GM18511 (cell line): ENCODE results near the gene PRDX5.

Experiments
- ATAC-seq: cut with Tn5 transposase; IDR thresholded peaks from one replicate; pipeline ENCODE4 v1.9.1; 2021; ENCODE audit warnings: mild to moderate bottlenecking, moderate library complexity; ENCODE audit not compliant: unreplicated experiment

PRDX5 gene

GRCh38 chr11:64289002-64289564 is 28.8 kb upstream of the PRDX5 start:
- ATAC-seq, result no peak

DNA sequence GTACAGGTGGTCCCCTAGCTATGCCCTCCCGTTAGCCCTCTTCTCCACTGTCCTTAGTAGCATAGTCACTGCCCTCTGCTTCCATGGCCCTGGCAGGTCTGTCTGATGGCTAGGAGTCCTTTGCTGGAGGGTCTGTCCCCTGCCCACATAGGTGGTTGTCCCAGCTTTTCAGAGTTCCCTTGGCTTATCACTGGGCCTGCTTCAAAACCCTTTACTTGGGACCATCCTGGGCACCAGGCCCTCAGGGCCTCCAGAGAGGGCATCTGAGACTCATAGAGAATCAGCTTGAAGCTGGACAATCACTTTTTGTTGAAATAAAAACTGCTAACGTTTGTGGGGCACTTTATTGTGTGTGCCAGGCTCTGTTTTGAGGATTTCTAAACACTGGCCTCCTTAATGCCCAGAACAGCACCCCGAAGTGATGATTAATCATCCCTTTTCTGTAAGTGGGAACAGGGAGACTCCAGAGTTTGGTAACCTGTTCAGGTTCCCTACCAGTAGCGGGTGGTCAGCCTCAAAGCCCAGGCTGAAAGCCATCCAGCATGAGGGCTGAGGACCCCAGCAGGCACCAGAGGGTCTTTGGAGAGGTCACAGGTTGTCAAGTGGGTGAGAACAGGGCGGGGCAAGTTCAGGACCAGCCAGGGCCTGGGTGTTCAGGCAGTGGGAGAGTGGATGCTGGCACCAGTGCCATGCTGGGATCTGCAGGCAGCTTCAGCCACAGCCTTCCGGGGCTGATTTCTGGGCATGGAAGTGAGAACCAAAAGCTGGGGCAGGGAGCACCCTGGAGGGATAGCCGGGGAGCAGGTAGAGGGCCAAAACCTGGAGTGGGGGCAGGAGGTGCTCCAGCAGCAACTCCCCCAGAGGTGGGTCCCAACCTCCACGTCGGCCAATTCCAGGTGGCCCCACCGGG is 27.3 kb upstream of the PRDX5 start:
- no peak for ATAC-seq

DNA sequence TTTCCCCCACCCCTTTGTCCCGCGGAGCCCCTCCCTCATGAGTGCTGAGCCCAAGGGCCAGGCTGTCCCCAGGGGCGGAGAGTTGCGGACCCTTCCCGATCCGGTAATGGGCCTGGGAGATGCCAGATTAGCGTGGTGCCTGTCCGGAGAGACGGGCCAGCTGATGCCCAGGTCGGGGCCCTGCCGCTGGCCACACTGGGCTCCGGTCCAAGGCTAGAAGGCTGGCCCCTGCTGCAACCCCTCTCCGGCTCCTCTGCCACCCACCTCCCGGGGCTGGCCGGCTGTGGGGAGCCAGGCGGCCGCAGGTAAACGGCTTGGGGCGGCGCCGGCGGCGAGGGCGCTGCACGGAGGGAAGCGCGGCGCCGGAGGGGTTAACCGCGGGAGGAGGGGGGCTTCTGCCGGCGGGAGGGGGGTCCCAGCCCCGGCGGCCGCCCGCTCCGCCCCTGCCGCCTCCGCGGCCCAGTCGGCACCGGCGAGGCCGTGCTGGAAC is 26.6 kb upstream of the PRDX5 start, which contains the start of gene KCNK4:
Gene KCNK4 (plus strand): TSS at position 41 of the 490 bp plus-strand sequence. CDS start 1,717 bp downstream, outside the sequence.
- ATAC-seq, result no peak

GRCh38 chr11:64291752-64292459 is 26.0 kb upstream of the PRDX5 start:
- ATAC-seq, result no peak

DNA sequence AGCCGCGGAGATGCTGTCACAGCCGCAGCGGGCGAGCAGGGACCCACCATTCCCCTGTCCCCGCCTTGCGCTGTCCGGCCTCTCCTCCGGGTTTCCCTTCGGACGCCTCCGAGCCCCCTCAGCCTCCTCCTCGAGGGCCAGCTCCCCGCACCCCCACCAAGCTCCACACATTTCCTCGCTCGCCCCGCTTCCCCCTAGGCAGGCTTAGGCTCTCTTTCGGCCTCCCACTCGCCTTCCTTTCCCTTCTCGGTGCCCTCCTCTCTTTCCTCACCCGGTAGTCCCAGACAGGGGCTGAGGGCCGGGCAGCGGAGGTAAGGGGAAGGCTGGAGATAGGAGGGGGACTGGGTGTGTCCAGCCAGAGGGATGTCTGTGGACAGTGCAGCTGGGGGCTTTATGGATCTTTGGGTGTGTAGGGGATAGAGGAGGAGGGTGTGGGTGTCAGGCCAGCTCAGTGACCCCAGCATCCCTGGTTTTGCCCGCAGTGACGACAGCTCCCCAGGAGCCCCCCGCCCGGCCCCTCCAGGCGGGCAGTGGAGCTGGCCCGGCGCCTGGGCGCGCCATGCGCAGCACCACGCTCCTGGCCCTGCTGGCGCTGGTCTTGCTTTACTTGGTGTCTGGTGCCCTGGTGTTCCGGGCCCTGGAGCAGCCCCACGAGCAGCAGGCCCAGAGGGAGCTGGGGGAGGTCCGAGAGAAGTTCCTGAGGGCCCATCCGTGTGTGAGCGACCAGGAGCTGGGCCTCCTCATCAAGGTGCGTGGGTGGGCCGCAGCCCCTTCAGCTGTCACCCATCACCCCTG is 25.3 kb upstream of the PRDX5 start:
- ATAC-seq, result no peak

DNA sequence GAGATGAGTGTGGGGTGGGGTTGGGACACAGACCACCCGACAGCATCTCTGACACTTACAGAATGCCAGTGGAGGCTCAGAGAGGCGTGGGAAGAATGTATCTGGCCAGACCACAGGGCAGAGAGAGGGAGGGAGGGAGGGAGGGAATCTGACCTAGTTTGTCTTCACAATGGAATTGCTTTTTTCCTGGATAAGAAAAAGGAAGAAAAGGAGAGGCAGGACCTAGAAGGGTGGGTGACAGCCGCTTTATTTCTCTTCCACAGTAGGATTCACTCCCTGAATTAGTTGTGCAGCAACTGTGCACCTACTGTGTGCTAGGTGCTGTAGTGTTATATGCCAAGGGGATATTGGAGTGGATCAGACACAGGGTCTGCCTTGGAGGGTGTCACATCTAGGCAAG is 23.1 kb upstream of the PRDX5 start:
- no peak for ATAC-seq

GRCh38 chr11:64295760-64296159 is 22.2 kb upstream of the PRDX5 start:
- no peak for ATAC-seq

DNA sequence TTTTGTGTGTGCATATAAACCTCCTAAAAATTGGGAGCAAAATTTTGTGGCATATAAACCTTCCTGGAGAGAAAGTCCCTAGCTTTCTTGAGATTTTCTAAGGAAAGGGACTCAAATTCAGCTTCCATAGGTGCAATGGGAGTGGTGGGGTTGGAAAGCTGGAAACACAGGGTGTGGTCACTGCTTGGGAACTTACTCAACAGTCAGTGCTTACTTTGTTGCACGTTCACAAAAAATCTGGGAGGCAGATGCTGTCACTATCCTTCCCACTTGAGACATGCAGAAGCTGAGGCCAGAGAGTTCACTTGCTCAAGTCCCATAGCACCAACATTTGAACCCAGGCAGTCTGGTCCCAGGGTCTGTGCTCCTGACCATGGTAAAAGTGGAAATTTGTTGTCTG is 21.7 kb upstream of the PRDX5 start:
- no peak for ATAC-seq

GRCh38 chr11:64296830-64297698 is 20.9 kb upstream of the PRDX5 start:
- ATAC-seq, result no peak

- ATAC-seq, result no peak
Measured at GRCh38 chr11:64297699-64298358, 20.1 kb upstream of the PRDX5 start.

DNA sequence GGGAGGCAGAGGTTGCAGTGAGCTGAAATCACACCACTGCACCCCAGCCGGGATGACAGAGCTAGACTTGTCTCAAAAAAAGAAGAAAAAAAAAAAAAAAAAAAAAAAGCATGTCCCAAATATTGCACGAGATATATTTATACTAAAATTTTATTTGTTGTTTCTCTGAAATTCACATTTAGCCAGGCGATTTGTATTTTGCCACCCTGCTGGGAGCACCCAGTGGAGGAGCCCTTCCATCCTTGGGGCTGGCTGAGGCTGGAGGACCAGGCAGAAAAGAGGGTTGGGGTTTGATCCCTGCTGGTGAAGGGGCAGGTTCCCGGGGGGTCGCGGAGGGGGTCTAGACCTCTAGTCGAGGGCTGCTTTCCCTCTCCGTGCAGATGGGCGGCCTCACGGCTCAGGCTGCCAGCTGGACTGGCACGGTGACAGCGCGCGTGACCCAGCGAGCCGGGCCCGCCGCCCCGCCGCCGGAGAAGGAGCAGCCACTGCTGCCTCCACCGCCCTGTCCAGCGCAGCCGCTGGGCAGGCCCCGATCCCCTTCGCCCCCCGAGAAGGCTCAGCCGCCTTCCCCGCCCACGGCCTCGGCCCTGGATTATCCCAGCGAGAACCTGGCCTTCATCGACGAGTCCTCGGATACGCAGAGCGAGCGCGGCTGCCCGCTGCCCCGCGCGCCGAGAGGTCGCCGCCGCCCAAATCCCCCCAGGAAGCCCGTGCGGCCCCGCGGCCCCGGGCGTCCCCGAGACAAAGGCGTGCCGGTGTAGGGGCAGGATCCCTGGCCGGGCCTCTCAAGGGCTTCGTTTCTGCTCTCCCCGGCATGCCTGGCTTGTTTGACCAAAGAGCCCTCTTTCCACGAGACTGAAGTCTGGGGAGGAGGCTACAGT is 18.7 kb upstream of the PRDX5 start:
- ATAC-seq, result no peak

DNA sequence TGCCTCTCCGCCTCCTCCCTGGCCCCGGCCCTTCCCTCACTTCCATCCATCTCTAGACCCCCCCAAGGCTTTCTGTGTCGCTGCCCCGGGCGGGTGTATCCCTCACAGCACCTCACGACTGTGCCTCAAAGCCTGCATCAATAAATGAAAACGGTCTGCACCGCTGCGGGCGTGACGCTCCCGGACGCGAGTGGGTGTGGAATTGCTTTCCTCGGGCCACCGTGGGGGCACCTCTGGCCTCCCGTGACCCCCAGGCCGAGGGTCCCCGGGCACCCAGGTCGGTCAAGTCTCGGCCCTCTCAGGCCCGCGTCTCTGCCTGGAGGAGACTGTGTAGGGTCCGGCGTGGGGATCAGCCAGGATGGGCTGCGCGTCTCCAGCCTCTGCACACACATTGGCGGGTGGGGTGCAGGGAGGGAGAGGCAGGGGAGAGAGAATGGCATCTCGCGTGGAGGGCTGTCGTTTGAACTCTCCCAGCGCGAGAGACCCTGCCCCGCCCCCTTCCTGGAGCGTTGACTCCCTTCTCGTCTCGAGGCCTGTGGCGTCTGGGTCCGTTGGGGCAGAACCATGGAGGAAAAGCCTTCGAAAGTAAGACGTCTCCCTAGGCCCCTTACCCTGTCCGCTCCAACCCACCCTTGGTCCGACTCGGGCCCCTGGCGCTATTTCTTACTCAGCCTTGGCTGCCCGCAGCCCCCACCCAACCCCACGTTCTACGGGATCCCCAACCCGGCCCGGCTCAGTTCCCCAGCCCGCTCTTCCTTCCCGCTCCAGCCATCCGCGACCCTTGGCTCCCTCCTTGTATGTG is 17.9 kb upstream of the PRDX5 start, which contains the start of gene CATSPERZ:
Gene CATSPERZ (plus strand): TSS at position 512 of the 802 bp plus-strand sequence. CDS start 53 bp downstream, at position 565.
- no peak for ATAC-seq

GRCh38 chr11:64303109-64304031 is 14.6 kb upstream of the PRDX5 start:
- ATAC-seq, result no peak

- no peak for ATAC-seq
Measured at GRCh38 chr11:64304032-64304315, 13.9 kb upstream of the PRDX5 start.

- ATAC-seq, result peak; percentile 41
Measured at GRCh38 chr11:64304316-64305072, 13.4 kb upstream of the PRDX5 start.
